OCI-M2 (cell line): ENCODE data around the gene MLYCD.
"Not testable (repeated sequence)": the region's sequence is repeated elsewhere in the genome, so short reads cannot be mapped to it uniquely, and the experiment has no call there.

Source experiments
- DNase-seq: peaks from one replicate; lab custom pipeline; 2025; ENCODE audit not compliant: unreplicated experiment; lab: John Stamatoyannopoulos, UW

The MLYCD gene

DNA sequence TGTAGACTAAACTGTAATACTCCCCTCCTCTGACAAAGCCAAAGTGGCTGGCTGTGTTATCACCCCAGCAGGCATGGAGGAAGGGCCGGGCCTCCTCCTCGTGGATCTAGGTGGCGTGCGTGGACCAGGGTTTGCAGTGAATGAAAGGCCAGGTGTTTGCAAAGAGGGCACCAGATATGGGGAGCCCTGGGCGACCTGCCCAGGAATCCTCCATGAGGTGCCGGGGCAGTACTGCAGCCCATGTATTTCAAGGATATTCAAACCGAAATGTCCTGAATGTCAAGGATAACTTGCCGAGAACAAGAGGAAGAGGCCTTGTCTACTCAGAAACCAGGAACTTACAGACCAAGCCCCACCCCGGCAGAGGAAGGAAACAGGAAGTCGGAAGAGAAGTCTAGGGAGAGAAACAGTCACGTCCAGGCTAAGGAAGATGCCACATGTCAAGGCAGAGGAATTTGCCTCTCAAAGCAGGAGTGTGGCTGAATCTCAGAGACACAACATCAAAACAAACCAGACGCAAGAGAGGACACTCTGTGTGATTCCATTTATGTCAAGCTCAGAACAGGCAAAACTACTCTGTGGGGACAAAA lies 40.4 kb downstream of the MLYCD start:
- DNase-seq = no peak

DNA sequence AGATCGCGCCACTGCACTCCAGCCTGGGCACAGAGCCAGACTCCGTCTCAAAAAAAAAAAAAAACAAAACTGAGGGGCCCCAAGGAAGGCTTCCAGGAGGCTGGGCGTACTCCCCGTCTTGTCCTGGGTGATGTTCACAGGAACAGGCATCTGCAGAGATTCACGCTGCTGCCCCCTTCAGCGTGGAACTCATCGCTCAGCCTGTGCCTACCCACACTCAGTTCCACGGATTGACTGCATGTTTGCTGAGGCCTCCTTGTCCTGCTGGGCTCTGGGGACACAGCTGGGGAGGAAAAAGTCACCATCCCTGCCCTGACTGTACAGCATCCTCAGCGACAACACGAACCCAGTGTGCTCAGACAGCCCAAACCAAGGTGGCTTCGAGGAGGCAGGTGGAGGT lies 41.2 kb downstream of the MLYCD start:
- no peak for DNase-seq

DNA sequence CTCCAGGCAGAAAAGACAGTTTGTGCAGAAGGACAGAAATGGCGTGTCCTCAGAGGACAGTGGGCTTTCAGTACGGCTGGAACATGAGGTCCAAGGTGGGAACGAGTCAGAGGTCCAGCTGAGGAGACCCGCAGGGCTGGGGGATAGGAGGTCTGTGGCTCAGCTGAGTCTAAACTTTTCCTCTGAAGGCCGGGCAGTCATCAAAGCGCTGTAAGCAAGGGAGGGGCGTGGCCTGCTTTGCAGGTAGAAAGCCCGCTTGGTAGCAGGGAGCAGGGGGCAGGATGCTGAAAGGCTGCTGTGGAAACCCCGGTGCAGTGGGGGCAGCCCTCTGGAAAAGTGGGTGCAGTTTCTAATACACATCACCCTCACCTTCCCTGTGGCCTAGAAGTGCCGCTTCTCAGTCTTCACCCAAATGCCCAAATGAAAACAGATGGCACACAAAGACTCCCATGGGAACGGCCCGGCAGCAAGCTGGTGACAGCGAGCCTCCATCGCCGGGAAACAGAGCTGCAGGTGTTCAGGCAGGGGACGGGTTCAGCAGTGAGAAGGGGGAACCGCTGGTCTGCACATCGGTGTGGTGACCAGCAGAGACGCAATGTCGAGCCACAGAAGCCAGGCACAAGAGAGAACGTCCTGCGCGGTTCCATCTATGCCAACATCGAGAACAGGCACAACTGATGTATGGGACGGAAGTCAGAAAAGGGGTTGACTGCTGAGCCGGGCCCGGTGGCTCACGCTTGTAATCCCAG lies 41.9 kb downstream of the MLYCD start:
- DNase-seq = no peak

DNA sequence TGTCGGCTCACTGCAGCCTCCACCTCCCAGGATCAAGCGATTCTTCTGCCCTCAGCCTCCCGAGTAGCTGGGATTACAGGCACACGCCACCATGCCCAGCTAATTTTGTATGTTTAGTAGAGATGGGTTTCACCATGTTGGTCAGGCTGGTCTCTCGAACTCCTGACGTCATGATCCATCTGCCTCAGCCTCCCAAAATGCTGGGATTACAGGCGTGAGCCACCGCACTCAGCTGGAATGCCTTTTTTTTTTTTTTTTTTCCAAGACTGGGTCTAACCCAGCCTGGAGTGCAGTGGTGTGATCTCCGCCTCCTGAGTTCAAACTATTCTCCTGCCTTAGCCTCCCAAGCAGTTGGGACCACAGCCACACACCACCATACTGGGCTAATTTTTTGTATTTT lies 42.6 kb downstream of the MLYCD start:
- DNase-seq = not testable (repeated sequence)

DNA sequence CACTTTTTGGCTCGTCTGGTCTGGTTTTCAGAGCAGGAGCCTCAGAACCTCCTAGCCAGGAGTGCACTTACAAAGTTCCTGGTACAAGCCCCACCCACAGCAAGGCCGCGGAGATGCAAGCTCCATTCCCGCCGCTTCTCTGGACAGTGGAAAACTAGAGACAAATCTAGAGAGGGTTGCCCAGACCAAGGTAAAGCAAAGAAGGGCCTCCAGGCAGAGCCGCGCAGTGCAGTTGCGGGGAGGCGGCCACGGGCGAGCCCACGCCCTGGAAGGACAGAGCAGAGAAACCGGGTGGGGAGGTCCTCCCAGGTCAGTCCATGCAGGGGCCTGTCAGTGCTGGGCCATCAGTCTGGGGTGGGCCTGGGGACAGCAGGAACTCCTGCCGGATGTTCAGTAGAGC lies 43.2 kb downstream of the MLYCD start:
- DNase-seq = no peak

DNA sequence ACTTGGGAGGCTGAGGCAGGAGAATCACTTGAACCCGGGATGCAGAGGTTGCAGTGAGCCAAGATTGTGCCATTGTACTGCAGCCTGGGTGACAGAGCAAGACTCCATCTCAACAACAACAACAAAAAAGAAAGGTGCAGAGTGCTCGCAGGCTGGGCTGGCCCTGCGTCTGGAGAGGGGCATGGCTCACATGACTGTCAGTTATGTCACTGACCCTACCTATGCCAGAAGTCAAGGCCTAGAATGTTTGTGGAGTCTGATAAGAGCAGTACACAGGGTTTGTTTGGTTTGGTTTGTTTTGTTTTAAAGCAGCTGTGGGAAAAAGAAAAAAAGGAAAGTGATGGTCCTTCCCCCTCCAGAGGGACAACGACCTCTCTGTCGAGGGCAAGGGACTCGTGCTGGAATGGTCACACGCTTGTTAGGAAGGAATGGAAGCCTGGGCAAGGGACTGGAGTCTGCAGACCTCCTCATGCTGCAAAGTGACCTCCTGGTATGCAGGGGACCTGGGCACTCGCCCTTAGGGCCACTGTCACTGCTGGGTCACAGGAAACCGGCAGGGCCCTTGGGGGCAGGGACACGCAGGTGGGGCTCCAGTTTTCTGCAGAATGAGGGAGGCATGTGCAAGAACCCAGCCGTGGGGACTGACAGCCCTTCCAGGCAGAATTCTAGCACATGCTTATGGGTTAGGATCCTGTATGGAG lies 44.0 kb downstream of the MLYCD start:
- no peak for DNase-seq

DNA sequence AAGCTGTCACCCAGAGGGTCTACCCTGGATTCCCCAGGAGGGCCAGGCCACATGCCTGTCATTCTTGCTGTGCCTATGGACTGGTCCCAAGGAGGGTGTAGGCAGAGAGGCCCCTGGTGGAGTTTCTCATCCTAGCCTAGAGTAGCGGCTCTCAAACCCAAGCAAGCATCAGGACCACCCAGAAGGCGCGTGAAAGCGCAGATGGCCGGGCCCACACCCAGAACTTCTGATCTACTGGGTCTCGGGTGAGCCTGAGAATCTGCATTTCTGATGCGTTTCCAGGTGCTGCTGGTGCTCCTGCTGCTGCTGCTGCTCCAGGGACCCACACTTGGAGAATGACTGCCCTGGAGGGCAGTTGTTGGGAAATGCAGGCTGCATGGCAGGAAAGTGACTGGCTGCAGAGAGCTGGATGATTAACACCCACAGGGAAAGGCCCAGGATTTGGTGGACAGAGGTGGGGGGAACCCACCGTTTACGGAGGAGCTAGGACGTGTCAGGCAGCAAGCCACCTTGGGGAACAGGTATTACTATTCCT lies 44.7 kb downstream of the MLYCD start:
- DNase-seq = no peak

DNA sequence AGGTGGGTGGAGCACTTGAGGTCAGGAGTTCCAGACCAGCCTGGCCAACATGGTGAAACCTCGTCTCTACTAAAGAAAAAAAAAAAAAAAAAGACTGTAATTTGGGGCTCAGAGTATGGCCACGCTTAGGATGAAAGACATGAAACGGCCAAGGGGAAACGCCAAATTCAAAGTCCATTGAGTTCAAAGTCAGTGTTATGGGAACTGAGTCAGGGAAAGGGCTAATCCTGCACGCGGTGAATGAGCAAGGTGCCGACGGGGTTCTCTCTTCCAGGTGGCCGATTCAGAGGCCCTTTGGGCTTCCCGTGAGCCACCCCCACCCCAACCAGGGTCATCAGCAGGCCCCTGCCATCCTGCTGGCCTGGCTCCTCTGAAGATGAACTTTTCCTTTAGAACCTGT lies 46.7 kb downstream of the MLYCD start:
- no peak for DNase-seq

DNA sequence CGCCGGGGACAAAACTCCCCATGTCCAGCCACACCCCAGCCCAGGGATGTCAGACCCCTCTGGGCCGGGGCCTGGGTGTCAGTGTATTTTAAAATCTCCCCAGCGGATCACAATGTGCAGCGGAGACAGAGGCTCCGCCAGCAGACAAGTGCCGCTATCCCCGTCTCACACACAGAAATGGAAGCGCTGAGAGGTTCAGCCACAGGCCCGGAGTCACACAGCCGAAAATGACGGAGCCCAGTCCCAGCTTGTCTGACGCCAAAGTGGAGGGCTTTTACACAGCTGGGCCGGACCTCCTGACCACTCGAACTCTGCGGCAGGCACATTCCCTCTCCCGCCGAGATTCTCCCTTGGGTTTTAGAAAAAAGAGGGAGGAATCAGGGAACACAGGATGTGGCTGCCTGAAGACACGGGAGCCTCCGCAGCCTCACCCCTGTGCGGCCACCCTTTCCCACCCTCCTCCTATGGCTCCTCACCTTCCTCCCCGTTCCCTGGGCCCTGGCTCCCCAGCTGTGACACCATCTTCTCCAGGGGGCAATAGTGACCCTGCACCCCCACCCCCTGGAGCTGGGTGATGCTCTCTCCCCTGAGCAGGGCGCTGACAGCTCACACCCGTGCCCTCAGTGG lies 47.4 kb downstream of the MLYCD start:
- no peak for DNase-seq

DNA sequence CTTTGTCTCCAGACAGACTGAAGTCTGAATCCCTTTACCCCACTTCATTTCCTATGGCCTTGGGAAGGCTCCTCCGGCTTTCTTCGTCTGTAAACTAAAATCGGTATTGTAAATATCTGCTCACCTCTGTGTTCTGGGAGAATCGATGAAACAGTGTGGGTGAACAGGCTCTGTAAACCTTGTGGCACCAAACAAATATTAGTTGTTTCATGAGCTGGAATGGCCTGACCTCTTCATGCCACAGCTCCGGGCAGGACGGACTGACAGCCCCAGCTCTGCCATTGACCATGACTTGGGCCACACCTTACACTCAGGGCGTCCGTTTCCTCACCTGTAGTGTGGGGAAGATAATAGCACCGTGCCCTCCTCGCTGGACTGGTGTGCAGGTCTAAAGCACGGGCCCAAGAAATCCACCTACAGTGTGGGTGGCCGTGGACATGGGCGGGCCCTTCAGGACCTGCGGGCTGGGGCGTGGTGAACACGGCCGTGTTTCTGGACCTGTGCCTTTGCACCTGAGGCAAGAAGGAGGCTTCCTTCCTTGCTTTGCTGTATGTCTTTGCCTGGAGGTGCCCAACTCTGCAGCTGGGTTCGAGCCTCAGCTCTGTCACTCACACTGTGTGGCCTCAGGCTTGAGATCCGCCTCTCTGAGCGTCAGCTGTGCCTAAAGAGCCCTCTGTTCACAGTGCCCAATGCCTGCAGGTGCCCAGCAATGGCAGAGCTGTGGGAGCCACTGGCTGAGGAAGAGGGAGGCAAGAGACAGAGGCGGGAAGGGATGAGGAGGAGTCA lies 48.1 kb downstream of the MLYCD start:
- no peak for DNase-seq

DNA sequence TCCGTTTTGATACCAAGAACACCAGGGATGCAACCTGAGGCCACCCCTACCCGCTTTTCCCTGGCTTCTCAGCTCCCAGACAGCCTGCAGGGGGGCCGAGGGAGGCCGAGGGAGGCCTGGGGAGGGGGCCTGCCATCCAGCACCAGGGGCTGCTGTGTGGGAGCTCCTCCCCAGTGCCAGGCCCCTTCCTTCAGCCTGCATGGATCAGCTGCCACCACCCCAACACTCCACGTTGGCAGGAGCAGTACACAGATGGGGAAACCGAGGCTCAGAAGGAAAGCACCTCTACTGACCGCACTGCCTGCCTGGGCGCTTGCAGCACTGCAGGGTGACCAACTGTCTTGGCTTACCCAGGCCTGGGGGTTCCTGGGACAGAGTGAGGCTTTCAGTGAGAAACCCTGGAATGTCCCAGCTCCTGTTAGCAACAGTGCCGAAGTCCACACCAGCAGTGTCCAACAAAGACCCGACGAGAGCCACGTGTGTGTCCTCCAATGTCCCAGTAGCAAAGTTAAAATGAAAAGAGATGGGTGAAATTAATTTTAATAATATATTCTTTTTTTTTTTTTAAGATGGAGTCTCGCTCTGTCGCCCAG lies 48.8 kb downstream of the MLYCD start:
- no peak for DNase-seq

DNA sequence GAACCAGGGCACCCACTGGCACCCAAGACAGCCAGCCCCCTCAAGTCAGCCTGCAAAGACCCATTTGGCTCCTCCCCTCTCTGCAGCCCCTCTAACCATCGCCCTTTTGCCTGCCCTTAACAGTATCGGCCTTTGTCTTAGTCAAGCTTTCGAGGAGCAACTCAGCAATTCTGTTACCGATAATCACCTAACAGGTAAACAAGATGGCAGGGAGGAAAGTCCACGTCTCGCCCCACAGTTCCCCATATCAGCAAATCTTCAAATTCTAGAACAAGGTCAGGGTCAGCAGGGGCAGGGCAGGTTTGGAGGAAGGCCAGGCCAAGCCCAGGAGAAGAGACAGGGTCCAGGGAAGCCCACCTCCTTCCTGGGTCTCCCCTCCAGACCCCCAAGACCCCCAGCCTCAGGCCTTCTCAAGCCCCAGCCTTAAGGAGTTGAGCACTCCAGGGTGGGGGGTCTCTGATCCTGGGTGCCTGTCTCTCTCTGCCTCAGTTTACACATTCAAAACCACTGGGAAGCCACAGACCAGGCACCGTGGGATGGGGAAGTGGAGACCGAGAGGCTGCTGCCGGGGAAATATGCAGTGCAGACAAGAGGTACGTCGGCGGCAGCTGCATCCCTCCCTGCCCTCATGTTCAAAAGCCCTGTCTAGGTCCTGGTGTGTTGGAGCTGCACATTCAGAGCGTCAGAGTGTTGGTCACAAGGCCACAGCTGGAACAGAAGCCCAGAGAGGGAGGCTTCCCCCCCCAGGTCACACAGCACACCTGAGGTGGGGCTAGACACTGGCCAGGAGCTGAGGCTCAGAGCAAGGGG lies 50.2 kb downstream of the MLYCD start:
- DNase-seq = no peak

DNA sequence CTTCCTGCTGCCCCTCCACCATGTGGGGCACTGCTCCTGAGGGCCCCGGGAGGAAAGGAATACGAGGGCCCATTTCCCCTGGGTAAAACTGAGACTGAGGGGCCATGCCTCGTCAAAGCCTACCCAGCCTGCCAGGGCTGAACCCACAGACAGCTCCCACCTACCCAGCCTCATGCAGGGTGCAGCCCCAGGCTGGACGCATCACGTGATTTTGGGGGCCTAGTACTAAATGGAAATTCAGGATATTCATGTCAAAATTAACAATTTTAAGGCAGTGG lies 50.7 kb downstream of the MLYCD start:
- no peak for DNase-seq

DNA sequence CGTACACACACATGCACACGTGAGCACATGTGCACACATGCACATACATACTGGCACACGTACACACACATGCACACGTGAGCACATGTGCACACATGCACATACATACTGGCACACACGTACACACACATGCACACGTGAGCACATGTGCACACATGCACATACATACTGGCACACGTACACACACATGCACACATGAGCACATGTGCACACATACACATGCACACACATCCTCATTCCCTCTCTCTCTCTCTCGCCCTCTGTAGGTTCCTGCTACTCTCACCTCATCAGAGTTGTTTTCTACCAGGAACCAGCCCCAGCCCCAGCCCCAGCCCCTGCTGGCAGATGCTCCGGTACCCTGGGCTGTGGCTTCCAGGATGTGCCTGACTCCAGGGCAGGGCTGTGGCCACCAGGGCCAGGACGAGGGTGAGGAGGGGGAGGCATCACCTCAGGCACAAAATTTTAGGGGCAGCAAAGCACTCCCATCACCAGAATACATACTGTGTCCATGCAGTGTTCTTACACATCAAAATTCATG lies 52.0 kb downstream of the MLYCD start:
- not testable (repeated sequence) for DNase-seq

DNA sequence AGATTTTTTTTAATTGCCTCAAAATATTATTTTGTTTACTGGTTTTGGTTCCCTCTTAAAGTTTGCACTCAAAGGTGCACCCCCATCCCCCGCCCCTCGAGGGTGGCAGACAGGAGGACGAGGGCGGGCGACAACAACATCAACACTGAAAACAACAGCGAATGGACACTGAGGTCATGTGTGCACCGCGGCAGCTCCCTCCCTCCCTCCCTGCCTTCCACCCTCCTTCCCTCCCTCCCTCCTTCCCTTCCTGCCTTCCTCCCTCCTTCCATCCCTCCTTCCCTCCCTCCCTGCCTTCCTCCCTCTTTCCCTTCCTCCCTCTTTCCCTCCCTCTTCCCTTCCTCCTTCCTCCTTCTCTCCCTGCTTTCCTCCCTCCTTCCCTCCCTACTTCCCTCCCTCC lies 52.6 kb downstream of the MLYCD start:
- no peak for DNase-seq

DNA sequence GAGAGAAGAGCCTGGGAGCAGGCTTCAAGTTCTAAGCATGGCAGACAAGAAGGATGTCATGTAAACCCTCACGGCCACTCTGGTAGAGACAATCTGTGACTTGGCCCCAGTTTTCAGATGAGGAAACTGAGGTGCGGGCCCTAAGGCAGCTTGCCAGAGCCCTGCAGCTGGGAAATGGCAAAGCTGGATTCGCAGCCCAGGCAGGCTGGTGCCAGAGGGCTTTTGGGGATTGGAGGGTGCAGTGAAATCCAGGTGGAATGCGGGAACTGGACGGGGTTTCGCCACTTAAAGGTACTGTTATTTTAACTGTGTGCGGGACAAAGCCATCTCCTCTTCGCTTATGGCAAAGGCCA lies 53.6 kb downstream of the MLYCD start:
- no peak for DNase-seq

DNA sequence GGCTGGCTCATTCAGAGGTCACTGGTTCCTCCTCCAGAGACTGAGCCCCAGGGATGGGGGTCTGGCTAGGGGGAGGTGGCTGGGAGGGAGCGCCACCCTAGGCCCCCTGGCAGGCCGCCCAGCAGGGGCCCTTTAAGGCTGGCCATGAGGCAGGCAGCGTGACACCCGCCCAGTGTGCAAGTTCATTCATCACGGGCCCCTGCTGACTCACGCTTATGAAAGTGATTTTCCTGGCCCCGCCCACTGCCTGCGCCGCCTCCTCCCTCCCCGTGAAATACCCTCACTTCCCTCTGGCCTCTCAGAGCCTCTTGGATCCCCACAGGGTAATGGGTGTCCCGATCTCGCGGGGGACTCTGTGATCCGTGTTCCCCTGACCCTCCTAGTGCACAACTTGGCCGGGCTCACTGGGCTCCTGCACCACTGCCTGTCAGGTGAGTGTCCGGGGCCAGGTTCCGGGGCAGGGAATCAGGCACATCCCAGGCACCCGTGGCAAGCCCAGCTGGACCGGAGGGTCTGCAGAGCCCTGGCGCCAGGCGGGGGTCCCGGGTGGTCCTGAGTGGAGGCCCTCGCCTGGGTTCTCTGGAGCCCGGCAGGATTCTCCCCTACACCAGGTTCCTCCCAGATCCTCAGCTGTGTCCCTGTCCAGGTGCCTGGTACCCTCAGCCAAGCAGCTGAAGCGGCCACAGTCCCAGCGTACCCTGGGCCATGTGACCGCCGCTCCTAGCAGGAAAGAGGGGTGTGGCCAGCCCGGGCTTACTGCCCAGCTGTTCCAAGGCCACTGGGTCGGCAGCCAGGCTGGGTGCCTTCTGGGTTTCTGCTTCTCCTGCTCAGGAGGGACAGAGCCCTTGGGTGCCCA lies 54.3 kb downstream of the MLYCD start, which contains the start of gene OSGIN1:
Gene OSGIN1, plus strand, starts transcription at position 301 of the 856 bp plus-strand sequence. CDS start 4,432 bp downstream, outside the sequence.
- no peak for DNase-seq

DNA sequence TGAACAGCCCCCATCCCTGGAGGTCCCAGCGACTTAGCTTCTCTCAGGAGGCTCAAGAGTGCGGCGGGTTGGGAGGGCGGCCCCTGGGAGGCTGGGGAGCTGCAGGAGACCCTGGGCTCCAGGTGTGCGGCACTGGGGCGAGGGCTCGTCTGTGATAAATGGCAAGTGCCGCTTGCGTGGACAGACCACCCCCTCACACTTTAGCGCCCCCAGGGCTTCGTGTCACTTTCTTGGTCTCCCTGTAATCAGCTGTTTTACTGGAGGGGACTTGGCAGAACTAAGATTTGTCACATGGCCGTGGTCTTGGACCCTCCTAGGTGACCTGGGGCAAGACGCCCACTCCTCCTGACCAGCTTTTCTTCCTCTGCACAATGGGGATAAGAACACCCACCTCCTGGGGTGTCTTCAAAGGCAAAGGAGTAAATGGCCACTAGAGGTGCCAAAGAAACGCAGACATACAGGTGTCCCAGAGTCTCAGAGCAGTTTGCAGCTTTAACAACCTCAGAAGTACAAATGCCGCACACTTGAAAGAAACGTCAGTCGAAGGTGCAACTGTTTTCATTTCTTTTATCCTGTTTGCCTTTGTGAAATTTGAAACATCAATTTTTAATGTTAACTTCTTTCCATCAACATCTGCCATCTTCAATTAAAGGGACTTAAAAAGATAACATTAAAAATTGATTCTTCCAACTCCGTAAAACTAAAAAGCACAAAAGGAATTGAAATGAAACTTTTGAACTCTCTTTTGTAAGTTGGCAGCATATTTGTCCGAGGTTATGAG lies 55.1 kb downstream of the MLYCD start:
- no peak for DNase-seq
